ENCODE measurements around the gene CAPN1. TPM values are rescaled to one million over a fixed set of nuclear protein-coding genes. Genes with fewer than 3 reads are reported as not detected.

The CAPN1 gene
- total and polyA plus RNA-seq, 9 of the 15 experiments (the other 6 are each of a cell fraction or from before 2014, with no cell fraction given), result 3.5 to 199 (median 61.6) TPM

- TF ChIP-seq PHF21A (IDR thresholded peaks at IDR 0.05; ENCODE audit: borderline replicate concordance, low read depth), result no peak
- no peak for TF ChIP-seq ZKSCAN3 (CRISPR knock-in tag; IDR thresholded peaks at IDR 0.05)
- TF ChIP-seq PHF8 (IDR thresholded peaks at IDR 0.05; ENCODE audit: borderline replicate concordance, low read length), result peak; percentile 40; the same call in 1 of the 2 replicates
- TF ChIP-seq ZBTB17 (CRISPR knock-in tag; IDR thresholded peaks at IDR 0.05), result peak; percentile 70; the same call in 1 of the 2 replicates
- no peak for TF ChIP-seq HNRNPUL1 (IDR thresholded peaks at IDR 0.05; ENCODE audit: low read length)
- TF ChIP-seq SPI1 (IDR thresholded peaks at IDR 0.05; ENCODE audit: borderline replicate concordance, low read depth, low read length), result 0 out of 2 replicates have a peak, but pooled peaks have one; percentile 14
- no peak for TF ChIP-seq ZNF197 (CRISPR knock-in tag; IDR thresholded peaks at IDR 0.05; ENCODE audit: low read depth)
- TF ChIP-seq REST (IDR thresholded peaks at IDR 0.05; ENCODE audit: borderline replicate concordance), result no peak
- no peak for TF ChIP-seq REST (CRISPR knock-in tag; IDR thresholded peaks at IDR 0.05; ENCODE audit: low read depth)
- TF ChIP-seq ZBED1 (IDR thresholded peaks at IDR 0.05), result no peak
- TF ChIP-seq MCM3 (IDR thresholded peaks at IDR 0.05), result no peak
- no peak for TF ChIP-seq CBFA2T3 (IDR thresholded peaks at IDR 0.05)
- no peak for TF ChIP-seq TEAD2 (tag; IDR thresholded peaks at IDR 0.05)
- no peak for TF ChIP-seq ZBTB43 (CRISPR knock-in tag; IDR thresholded peaks at IDR 0.05)
- TF ChIP-seq NUFIP1 (IDR thresholded peaks at IDR 0.05; ENCODE audit: partially characterized antibody), result no peak
- TF ChIP-seq TCF7L2 (IDR thresholded peaks at IDR 0.05; ENCODE audit: low read depth, low read length), result no peak
- TF ChIP-seq ZNF644 (tag; IDR thresholded peaks at IDR 0.05; ENCODE audit: low read depth), result no peak
- no peak for TF ChIP-seq XRCC4 (IDR thresholded peaks at IDR 0.05; ENCODE audit: extremely low read depth, insufficient read depth, insufficient read length)
- no peak for TF ChIP-seq TSC22D4 (tag; IDR thresholded peaks at IDR 0.05)
- TF ChIP-seq KLF13 (tag; IDR thresholded peaks at IDR 0.05; ENCODE audit: borderline replicate concordance, low read depth), result no peak
- no peak for TF ChIP-seq HNRNPH1 (optimal IDR thresholded peaks at IDR 0.05; ENCODE audit: low read depth, low read length)
Observed at GRCh38 chr11:65150509-65151299, 31.0 kb upstream of the CAPN1 start (continued).

Measured in K562 (cell line).